Fibroblast of pulmonary artery (primary cell): ENCODE measurements around the gene MCOLN1.

Experiments used
- DNase-seq: peaks from one replicate; pipeline ENCODE4 v3.0.0-alpha.2; 2010; ENCODE audit warnings: low read depth
- H3K4me3 ChIP-seq: replicated peaks from 2 replicates; pipeline ENCODE4 v1.5.1; 2011; ENCODE audit warnings: low read depth, mild to moderate bottlenecking, control low read depth, low read length, moderate library complexity
- CTCF ChIP-seq: IDR thresholded peaks from 2 replicates; pipeline ENCODE4 v1.5.1; 2011; ENCODE audit warnings: mild to moderate bottlenecking, control low read depth, low read length, inconsistent platforms; ENCODE audit errors: missing control alignments

Gene MCOLN1

GRCh38 chr19:7559102-7559501 is 36.7 kb downstream of the MCOLN1 start:
- DNase-seq: no peak
- no peak overlapping the region for H3K4me3 ChIP-seq
- no peak for TF ChIP-seq CTCF

- H3K4me3 ChIP-seq: no peak overlapping the region
- DNase-seq: no peak
- TF ChIP-seq CTCF: no peak
Measured at GRCh38 chr19:7560255-7560654, 37.8 kb downstream of the MCOLN1 start.

- no peak for DNase-seq
- no peak for TF ChIP-seq CTCF
- H3K4me3 ChIP-seq: no peak overlapping the region
Measured at GRCh38 chr19:7561325-7561724, 38.9 kb downstream of the MCOLN1 start.

- no peak for DNase-seq
- H3K4me3 ChIP-seq: no peak overlapping the region
- no peak for TF ChIP-seq CTCF
Measured at GRCh38 chr19:7562646-7563393, 40.4 kb downstream of the MCOLN1 start.

- DNase-seq: no peak
- TF ChIP-seq CTCF: no peak
- H3K4me3 ChIP-seq: no peak overlapping the region
Measured at GRCh38 chr19:7564866-7565265, 42.4 kb downstream of the MCOLN1 start.

GRCh38 chr19:7565332-7565731 is 42.9 kb downstream of the MCOLN1 start:
- no peak for DNase-seq
- TF ChIP-seq CTCF: no peak
- no peak overlapping the region for H3K4me3 ChIP-seq

GRCh38 chr19:7570761-7571160 is 48.3 kb downstream of the MCOLN1 start:
- no peak overlapping the region for H3K4me3 ChIP-seq
- TF ChIP-seq CTCF: no peak
- no peak for DNase-seq
